ENCODE results near the gene IFI27L1.

The IFI27L1 gene

DNA sequence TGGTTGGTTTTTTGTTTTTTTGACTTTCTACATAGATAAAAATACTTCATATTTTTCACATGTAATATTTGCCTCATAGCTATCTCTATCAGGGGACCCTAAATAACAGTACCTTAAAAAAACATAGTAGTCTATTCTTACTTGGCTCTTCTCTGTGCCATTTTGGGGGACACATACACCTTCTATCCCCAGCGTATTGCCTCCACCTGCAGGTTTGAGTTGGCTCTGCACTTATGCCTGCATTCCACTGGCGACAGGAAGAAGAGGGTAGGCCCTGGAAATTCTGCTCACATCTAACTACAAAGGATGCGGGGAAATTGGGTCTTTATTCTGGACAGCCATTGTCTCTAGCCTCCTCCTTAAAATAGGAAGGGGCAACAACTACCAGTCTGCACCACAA is 62.1 kb downstream of the IFI27L1 start:
- Histone ChIP-seq H2BK120ac (ENCODE audit: low read depth, low read length) (no peak overlapping the region), H3K27me3 (ENCODE audit: control insufficient read depth in 3 of 3, insufficient read depth in 3 of 3, low read depth in 1 of 3, low read length in 3 of 3) (no peaks in the 10 kb centered on the region), H3K36me3 (replicated peaks in 1 of 2; ENCODE audit: control insufficient read depth in 2 of 2, insufficient read depth in 2 of 2, low read length in 2 of 2) (no peaks in the 10 kb centered on the region), H3K4me3 (ENCODE audit: low read length in 2 of 2) (no peak overlapping the region), H3K27ac (replicated peaks; ENCODE audit: low read length) (no peak overlapping the region), H4K91ac (ENCODE audit: low read depth, low read length, poor library complexity) (no peak overlapping the region), H3K4ac (ENCODE audit: low read length) (no peak overlapping the region), H2BK12ac (ENCODE audit: low read length) (no peak overlapping the region), H3K23ac (ENCODE audit: low read depth, low read length, poor library complexity) (no peak overlapping the region), H3K4me1 (ENCODE audit: control insufficient read depth in 2 of 2, insufficient read depth in 1 of 2, low read depth in 1 of 2, low read length in 2 of 2) (peaks cover 16 to 18% of the 10 kb centered on the region in 2 donors), H2BK5ac (ENCODE audit: low read length) (no peak overlapping the region), H3K14ac (ENCODE audit: low read length) (no peak overlapping the region), H3K18ac (ENCODE audit: low read length) (no peak overlapping the region), H3K9me3 (replicated peaks in 1 of 2; ENCODE audit: control insufficient read depth in 2 of 2, insufficient read depth in 1 of 2, low read depth in 1 of 2, low read length in 2 of 2) (no peaks in the 10 kb centered on the region), H4K8ac (ENCODE audit: low read depth, low read length) (no peak overlapping the region), H3K9ac (ENCODE audit: low read depth, low read length, poor library complexity) (no peak overlapping the region), H2AFZ (ENCODE audit: low read length) (no peak overlapping the region), H2BK15ac (ENCODE audit: low read length) (no peak overlapping the region), H3K4me2 (ENCODE audit: insufficient read depth, low read length, poor library complexity, severe bottlenecking) (no peak overlapping the region), H2AK5ac (ENCODE audit: low read depth, low read length) (no peak overlapping the region), H3K79me1 (ENCODE audit: low read depth, low read length) (no peaks in the 10 kb centered on the region)
- WGBS, 2 donors (ENCODE audit: extremely low coverage in 2 of 2, insufficient read length in 2 of 2, insufficient replicate concordance in 1 of 2), result no CpG with 5 or more reads among the region's 3 CpGs
- DNase-seq (ENCODE audit: low spot score), result no peak

GRCh38 chr14:94143711-94144110 is 62.6 kb downstream of the IFI27L1 start:
- no peak overlapping the region for H3K27ac ChIP-seq (replicated peaks; ENCODE audit: low read length)
- H2BK120ac ChIP-seq (ENCODE audit: low read depth, low read length), result no peak overlapping the region
- no peak overlapping the region for H3K18ac ChIP-seq (ENCODE audit: low read length)
- no peak overlapping the region for H3K4me3 ChIP-seq (ENCODE audit: low read length in 2 of 2)
- no peak overlapping the region for H4K8ac ChIP-seq (ENCODE audit: low read depth, low read length)
- H3K4me1 ChIP-seq (ENCODE audit: control insufficient read depth in 2 of 2, insufficient read depth in 1 of 2, low read depth in 1 of 2, low read length in 2 of 2), result peaks cover 13 to 16% of the 10 kb centered on the region in 2 donors
- no peak overlapping the region for H3K14ac ChIP-seq (ENCODE audit: low read length)
- H2AFZ ChIP-seq (ENCODE audit: low read length), result peak overlapping the region; percentile 9
- H3K9me3 ChIP-seq (replicated peaks in 1 of 2; ENCODE audit: control insufficient read depth in 2 of 2, insufficient read depth in 1 of 2, low read depth in 1 of 2, low read length in 2 of 2), result no peaks in the 10 kb centered on the region
- DNase-seq (ENCODE audit: low spot score), result no peak
- H3K9ac ChIP-seq (ENCODE audit: low read depth, low read length, poor library complexity), result no peak overlapping the region
- H2BK15ac ChIP-seq (ENCODE audit: low read length), result no peak overlapping the region
- no peak overlapping the region for H2BK5ac ChIP-seq (ENCODE audit: low read length)
- no peak overlapping the region for H3K23ac ChIP-seq (ENCODE audit: low read depth, low read length, poor library complexity)
- H3K36me3 ChIP-seq (replicated peaks in 1 of 2; ENCODE audit: control insufficient read depth in 2 of 2, insufficient read depth in 2 of 2, low read length in 2 of 2), result no peaks in the 10 kb centered on the region
- H3K4ac ChIP-seq (ENCODE audit: low read length), result no peak overlapping the region
- no peak overlapping the region for H3K4me2 ChIP-seq (ENCODE audit: insufficient read depth, low read length, poor library complexity, severe bottlenecking)
- no peak overlapping the region for H2BK12ac ChIP-seq (ENCODE audit: low read length)
- WGBS, 2 donors (ENCODE audit: extremely low coverage in 2 of 2, insufficient read length in 2 of 2, insufficient replicate concordance in 1 of 2), result no CpG with 5 or more reads among the region's 4 CpGs
- H3K79me1 ChIP-seq (ENCODE audit: low read depth, low read length), result no peaks in the 10 kb centered on the region
- no peaks in the 10 kb centered on the region for H3K27me3 ChIP-seq (ENCODE audit: control insufficient read depth in 3 of 3, insufficient read depth in 3 of 3, low read depth in 1 of 3, low read length in 3 of 3)
- H4K91ac ChIP-seq (ENCODE audit: low read depth, low read length, poor library complexity), result no peak overlapping the region
- H2AK5ac ChIP-seq (ENCODE audit: low read depth, low read length), result no peak overlapping the region

- Histone ChIP-seq H3K36me3 (replicated peaks in 1 of 2; ENCODE audit: control insufficient read depth in 2 of 2, insufficient read depth in 2 of 2, low read length in 2 of 2) (no peaks in the 10 kb centered on the region), H3K4ac (ENCODE audit: low read length) (peak overlapping the region; percentile 13), H3K9ac (ENCODE audit: low read depth, low read length, poor library complexity) (no peak overlapping the region), H3K4me3 (ENCODE audit: low read length in 2 of 2) (no peak overlapping the region), H3K27me3 (ENCODE audit: control insufficient read depth in 3 of 3, insufficient read depth in 3 of 3, low read depth in 1 of 3, low read length in 3 of 3) (no peaks in the 10 kb centered on the region), H3K27ac (replicated peaks; ENCODE audit: low read length) (peak overlapping the region; percentile 54), H2BK15ac (ENCODE audit: low read length) (no peak overlapping the region), H3K4me2 (ENCODE audit: insufficient read depth, low read length, poor library complexity, severe bottlenecking) (no peak overlapping the region), H2AK5ac (ENCODE audit: low read depth, low read length) (no peak overlapping the region), H3K18ac (ENCODE audit: low read length) (peak overlapping the region; percentile 76), H2BK120ac (ENCODE audit: low read depth, low read length) (no peak overlapping the region), H3K79me1 (ENCODE audit: low read depth, low read length) (no peaks in the 10 kb centered on the region), H3K23ac (ENCODE audit: low read depth, low read length, poor library complexity) (no peak overlapping the region), H2BK5ac (ENCODE audit: low read length) (no peak overlapping the region), H4K8ac (ENCODE audit: low read depth, low read length) (peak overlapping the region; percentile 53), H2AFZ (ENCODE audit: low read length) (peak overlapping the region; percentile 93), H3K14ac (ENCODE audit: low read length) (no peak overlapping the region), H3K9me3 (replicated peaks in 1 of 2; ENCODE audit: control insufficient read depth in 2 of 2, insufficient read depth in 1 of 2, low read depth in 1 of 2, low read length in 2 of 2) (no peaks in the 10 kb centered on the region), H2BK12ac (ENCODE audit: low read length) (no peak overlapping the region), H4K91ac (ENCODE audit: low read depth, low read length, poor library complexity) (no peak overlapping the region), H3K4me1 (ENCODE audit: control insufficient read depth in 2 of 2, insufficient read depth in 1 of 2, low read depth in 1 of 2, low read length in 2 of 2) (peaks cover 8 to 9% of the 10 kb centered on the region in 2 donors)
- no peak for DNase-seq (ENCODE audit: low spot score)
- no CpG with 5 or more reads among the region's 1 CpG for WGBS, 2 donors (ENCODE audit: extremely low coverage in 2 of 2, insufficient read length in 2 of 2, insufficient replicate concordance in 1 of 2)
Measured at GRCh38 chr14:94144765-94145164, 63.7 kb downstream of the IFI27L1 start.

- Histone ChIP-seq H3K36me3 (replicated peaks in 1 of 2; ENCODE audit: control insufficient read depth in 2 of 2, insufficient read depth in 2 of 2, low read length in 2 of 2) (no peaks in the 10 kb centered on the region), H2AK5ac (ENCODE audit: low read depth, low read length) (no peak overlapping the region), H3K9me3 (replicated peaks in 1 of 2; ENCODE audit: control insufficient read depth in 2 of 2, insufficient read depth in 1 of 2, low read depth in 1 of 2, low read length in 2 of 2) (no peaks in the 10 kb centered on the region), H3K4me1 (ENCODE audit: control insufficient read depth in 2 of 2, insufficient read depth in 1 of 2, low read depth in 1 of 2, low read length in 2 of 2) (peaks cover 5 to 8% of the 10 kb centered on the region in 2 donors), H2AFZ (ENCODE audit: low read length) (no peak overlapping the region), H3K14ac (ENCODE audit: low read length) (no peak overlapping the region), H2BK5ac (ENCODE audit: low read length) (no peak overlapping the region), H3K23ac (ENCODE audit: low read depth, low read length, poor library complexity) (no peak overlapping the region), H3K4me2 (ENCODE audit: insufficient read depth, low read length, poor library complexity, severe bottlenecking) (no peak overlapping the region), H3K27me3 (ENCODE audit: control insufficient read depth in 3 of 3, insufficient read depth in 3 of 3, low read depth in 1 of 3, low read length in 3 of 3) (no peaks in the 10 kb centered on the region), H4K91ac (ENCODE audit: low read depth, low read length, poor library complexity) (no peak overlapping the region), H3K27ac (replicated peaks; ENCODE audit: low read length) (no peak overlapping the region), H3K79me1 (ENCODE audit: low read depth, low read length) (no peaks in the 10 kb centered on the region), H3K18ac (ENCODE audit: low read length) (no peak overlapping the region), H4K8ac (ENCODE audit: low read depth, low read length) (no peak overlapping the region), H3K9ac (ENCODE audit: low read depth, low read length, poor library complexity) (no peak overlapping the region), H3K4me3 (ENCODE audit: low read length in 2 of 2) (peak overlapping the region in 1 of 2 donors; percentile 22), H2BK15ac (ENCODE audit: low read length) (no peak overlapping the region), H3K4ac (ENCODE audit: low read length) (no peak overlapping the region), H2BK12ac (ENCODE audit: low read length) (no peak overlapping the region), H2BK120ac (ENCODE audit: low read depth, low read length) (no peak overlapping the region)
- WGBS, 2 donors (ENCODE audit: extremely low coverage in 2 of 2, insufficient read length in 2 of 2, insufficient replicate concordance in 1 of 2), result no CpG with 5 or more reads among the region's 6 CpGs
- no peak for DNase-seq (ENCODE audit: low spot score)
Measured at GRCh38 chr14:94145902-94146527, 64.9 kb downstream of the IFI27L1 start.

Measured in neuronal stem cell (in vitro differentiated cells).